GM23338 (cell line): Measurements from ENCODE around the gene SLC28A1. TPM values are rescaled to one million over a fixed set of nuclear protein-coding genes. Genes with fewer than 3 reads are reported as not detected.

Experiments
- ATAC-seq: fragments of 200-7000 bp; cut with Tn5 transposase; 3 replicates; pipeline ENCODE4 v1.9.1; 2020
- DNase-seq: peaks from one replicate; pipeline ENCODE4 v3.0.0-alpha.2; 2015; ENCODE audit warnings: low spot score
- H2AFZ ChIP-seq: fragments of 200-600 bp; sonication (generic); 2 replicates; pipeline ENCODE4 v1.8.0; 2016; ENCODE audit warnings: antibody characterized with exemption, mild to moderate bottlenecking, moderate library complexity
- H3F3A ChIP-seq: fragments of 200-600 bp; sonication (generic); replicated peaks from 2 replicates; pipeline ENCODE4 v1.8.0; 2017; ENCODE audit warnings: antibody characterized with exemption, mixed run types, low read depth
- H3K27ac ChIP-seq: fragments of 200-600 bp; sonication (generic); 2 replicates; pipeline ENCODE4 v1.6.1; 2016; ENCODE audit warnings: low read depth
- H3K27me3 ChIP-seq: fragments of 200-600 bp; sonication (generic); 2 replicates; pipeline ENCODE4 v1.8.0; 2016; ENCODE audit warnings: mild to moderate bottlenecking, mixed run types, moderate library complexity; ENCODE audit not compliant: insufficient read depth
- H3K36me3 ChIP-seq: fragments of 200-600 bp; sonication (generic); 2 replicates; pipeline ENCODE4 v1.8.0; 2016; ENCODE audit warnings: mild to moderate bottlenecking; ENCODE audit not compliant: insufficient read depth
- H3K4me1 ChIP-seq: fragments of 200-600 bp; sonication (generic); 2 replicates; pipeline ENCODE4 v1.8.0; 2016; ENCODE audit warnings: mild to moderate bottlenecking, moderate library complexity; ENCODE audit not compliant: insufficient read depth
- H3K4me2 ChIP-seq: fragments of 200-600 bp; sonication (generic); 2 replicates; pipeline ENCODE4 v1.7.1; 2017; ENCODE audit warnings: mixed run types
- H3K4me3 ChIP-seq: fragments of 200-600 bp; sonication (generic); 2 replicates; pipeline ENCODE4 v1.6.1; 2016; ENCODE audit warnings: mixed run types
- H3K79me2 ChIP-seq: fragments of 200-600 bp; sonication (generic); replicated peaks from 2 replicates; pipeline ENCODE4 v1.8.0; 2017; ENCODE audit warnings: mild to moderate bottlenecking; ENCODE audit not compliant: insufficient read depth
- H3K9me2 ChIP-seq: fragments of 200-600 bp; sonication (generic); 2 replicates; pipeline ENCODE4 v1.8.0; 2017; ENCODE audit not compliant: insufficient read depth
- H4K20me1 ChIP-seq: fragments of 200-600 bp; sonication (generic); replicated peaks from 2 replicates; pipeline ENCODE4 v1.8.0; 2017; ENCODE audit warnings: mild to moderate bottlenecking; ENCODE audit not compliant: insufficient read depth
- H3K27ac Mint-ChIP-seq: 2 replicates; pipeline ENCODE4 v1.8.0; 2020; ENCODE audit warnings: inconsistent platforms, mild to moderate bottlenecking, moderate library complexity, mixed read lengths
- H3K27me3 Mint-ChIP-seq: 3 replicates; pipeline ENCODE4 v1.8.0; 2022; ENCODE audit warnings: low read depth, mild to moderate bottlenecking, moderate library complexity, mixed read lengths, inconsistent platforms; ENCODE audit not compliant: insufficient read depth, poor library complexity
- H3K36me3 Mint-ChIP-seq: 3 replicates; pipeline ENCODE4 v1.8.0; 2021; ENCODE audit warnings: low read depth, mild to moderate bottlenecking, inconsistent platforms, moderate library complexity, mixed read lengths
- H3K4me1 Mint-ChIP-seq: 3 replicates; pipeline ENCODE4 v1.8.0; 2020; ENCODE audit warnings: mild to moderate bottlenecking, inconsistent platforms, mixed read lengths
- H3K4me3 Mint-ChIP-seq: 3 replicates; pipeline ENCODE4 v1.8.0; 2021; ENCODE audit warnings: moderate library complexity, mild to moderate bottlenecking, inconsistent platforms, mixed read lengths
- H3K9me3 Mint-ChIP-seq: 3 replicates; pipeline ENCODE4 v1.8.0; 2020; ENCODE audit warnings: moderate library complexity, mild to moderate bottlenecking, inconsistent platforms, mixed read lengths
- CREB1 ChIP-seq: fragments of 250-450 bp; sonication (Bioruptor Pico); IDR thresholded peaks from 2 replicates; pipeline ENCODE4 v1.5.0; 2020; ENCODE audit warnings: low read depth, mild to moderate bottlenecking, moderate library complexity
- CTCF ChIP-seq, 2 experiments: fragments of 200-600 bp in 1 of 2; sonication (generic) in 1 of 2; conservative IDR thresholded peaks; 2 replicates each; pipeline versions ENCODE4 v1.5.1 to v1.6.1; 2016 to 2017; ENCODE audit warnings: antibody characterized with exemption in 2 of 2, low read depth in 2 of 2, mild to moderate bottlenecking in 2 of 2, moderate library complexity in 1 of 2
- EZH2 ChIP-seq: fragments of 200-600 bp; sonication (generic); IDR thresholded peaks from one replicate; pipeline ENCODE4 v1.8.0; 2017; ENCODE audit warnings: antibody characterized with exemption, mild to moderate bottlenecking, low read depth; ENCODE audit not compliant: unreplicated experiment
- EZH2phosphoT487 ChIP-seq: fragments of 200-600 bp; sonication (generic); IDR thresholded peaks from one replicate; pipeline ENCODE4 v1.8.1; 2018; ENCODE audit warnings: antibody characterized with exemption; ENCODE audit not compliant: unreplicated experiment
- JUNB ChIP-seq: IDR thresholded peaks from one replicate; pipeline ENCODE4 v1.6.1; 2016; ENCODE audit warnings: antibody characterized with exemption; ENCODE audit not compliant: unreplicated experiment
- NANOG ChIP-seq: IDR thresholded peaks from 2 replicates; pipeline ENCODE4 v1.6.1; 2016; ENCODE audit warnings: antibody characterized with exemption, borderline replicate concordance
- POLR2AphosphoS5 ChIP-seq: IDR thresholded peaks from 2 replicates; pipeline ENCODE4 v1.6.1; 2016; ENCODE audit warnings: antibody characterized with exemption, low read depth
- STAT1 ChIP-seq: IDR thresholded peaks from one replicate; pipeline ENCODE4 v1.6.1; 2016; ENCODE audit warnings: antibody characterized with exemption; ENCODE audit not compliant: unreplicated experiment
- ZNF114 ChIP-seq: fragments of 250-450 bp; sonication (Bioruptor Pico); IDR thresholded peaks from 2 replicates; pipeline ENCODE4 v1.5.0; 2020; ENCODE audit warnings: mild to moderate bottlenecking, moderate library complexity
- ZNF331 ChIP-seq: fragments of 250-450 bp; sonication (Bioruptor Pico); IDR thresholded peaks from 2 replicates; pipeline ENCODE4 v1.5.0; 2020; ENCODE audit warnings: low read depth, mild to moderate bottlenecking, moderate library complexity
- polyA plus RNA-seq: library from polyadenylated mRNA; unstranded; fragments of >200 nt; fragmentation: Nextera tagmentation; extraction: Ambion mirVana; gene quantifications from 2 replicates; pipeline ENCODE4 v1.2.1, GENCODE V29; 2016
- total RNA-seq: library from RNA; depleted of rRNA; stranded (reverse); fragments of >200 nt; shearing (Covaris generic); gene quantifications from 2 replicates; pipeline ENCODE4 v1.2.3, GENCODE V29; 2014
- TF ChIP-seq, protein P1 (sequence below): IDR thresholded peaks from 2 replicates; pipeline ENCODE4 v1.6.1; 2016; ENCODE audit warnings: antibody characterized with exemption
- TF ChIP-seq, protein P2 (sequence below): IDR thresholded peaks from one replicate; pipeline ENCODE4 v1.6.1; 2018; ENCODE audit warnings: antibody characterized with exemption; ENCODE audit not compliant: unreplicated experiment
- TF ChIP-seq, protein P3 (sequence below): fragments of 250-450 bp; sonication (Bioruptor Pico); IDR thresholded peaks from 2 replicates; pipeline ENCODE4 v1.5.0; 2020; ENCODE audit warnings: mild to moderate bottlenecking, moderate library complexity

Gene SLC28A1
- total and polyA plus RNA-seq, 2 experiments from 2014 or later = not detected

- DNase-seq = no peak
- no peaks in the 10 kb centered on the region for H3K36me3 Mint-ChIP-seq
- Histone ChIP-seq H3K27ac (no peak overlapping the region), H3K4me1 (peaks cover 2% of the 10 kb centered on the region; the same call in 1 of the 2 replicates), H3K27me3 (no peaks in the 10 kb centered on the region), H3F3A (no peaks in the 10 kb centered on the region), H3K9me2 (no peaks in the 10 kb centered on the region), H3K4me2 (no peak overlapping the region), H2AFZ (no peak overlapping the region), H4K20me1 (no peaks in the 10 kb centered on the region), H3K36me3 (no peaks in the 10 kb centered on the region), H3K79me2 (no peaks in the 10 kb centered on the region), H3K4me3 (no peak overlapping the region)
- H3K27me3 Mint-ChIP-seq = peaks cover 3% of the 10 kb centered on the region
- no peak overlapping the region for H3K4me3 Mint-ChIP-seq
- ATAC-seq = no peak
- H3K9me3 Mint-ChIP-seq = no peaks in the 10 kb centered on the region
- no peak for TF ChIP-seq CREB1 (CRISPR knock-in tag)
- TF ChIP-seq NANOG = no peak
- TF ChIP-seq, protein P1, sequence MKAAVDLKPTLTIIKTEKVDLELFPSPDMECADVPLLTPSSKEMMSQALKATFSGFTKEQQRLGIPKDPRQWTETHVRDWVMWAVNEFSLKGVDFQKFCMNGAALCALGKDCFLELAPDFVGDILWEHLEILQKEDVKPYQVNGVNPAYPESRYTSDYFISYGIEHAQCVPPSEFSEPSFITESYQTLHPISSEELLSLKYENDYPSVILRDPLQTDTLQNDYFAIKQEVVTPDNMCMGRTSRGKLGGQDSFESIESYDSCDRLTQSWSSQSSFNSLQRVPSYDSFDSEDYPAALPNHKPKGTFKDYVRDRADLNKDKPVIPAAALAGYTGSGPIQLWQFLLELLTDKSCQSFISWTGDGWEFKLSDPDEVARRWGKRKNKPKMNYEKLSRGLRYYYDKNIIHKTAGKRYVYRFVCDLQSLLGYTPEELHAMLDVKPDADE = no peak
- TF ChIP-seq, protein P2, sequence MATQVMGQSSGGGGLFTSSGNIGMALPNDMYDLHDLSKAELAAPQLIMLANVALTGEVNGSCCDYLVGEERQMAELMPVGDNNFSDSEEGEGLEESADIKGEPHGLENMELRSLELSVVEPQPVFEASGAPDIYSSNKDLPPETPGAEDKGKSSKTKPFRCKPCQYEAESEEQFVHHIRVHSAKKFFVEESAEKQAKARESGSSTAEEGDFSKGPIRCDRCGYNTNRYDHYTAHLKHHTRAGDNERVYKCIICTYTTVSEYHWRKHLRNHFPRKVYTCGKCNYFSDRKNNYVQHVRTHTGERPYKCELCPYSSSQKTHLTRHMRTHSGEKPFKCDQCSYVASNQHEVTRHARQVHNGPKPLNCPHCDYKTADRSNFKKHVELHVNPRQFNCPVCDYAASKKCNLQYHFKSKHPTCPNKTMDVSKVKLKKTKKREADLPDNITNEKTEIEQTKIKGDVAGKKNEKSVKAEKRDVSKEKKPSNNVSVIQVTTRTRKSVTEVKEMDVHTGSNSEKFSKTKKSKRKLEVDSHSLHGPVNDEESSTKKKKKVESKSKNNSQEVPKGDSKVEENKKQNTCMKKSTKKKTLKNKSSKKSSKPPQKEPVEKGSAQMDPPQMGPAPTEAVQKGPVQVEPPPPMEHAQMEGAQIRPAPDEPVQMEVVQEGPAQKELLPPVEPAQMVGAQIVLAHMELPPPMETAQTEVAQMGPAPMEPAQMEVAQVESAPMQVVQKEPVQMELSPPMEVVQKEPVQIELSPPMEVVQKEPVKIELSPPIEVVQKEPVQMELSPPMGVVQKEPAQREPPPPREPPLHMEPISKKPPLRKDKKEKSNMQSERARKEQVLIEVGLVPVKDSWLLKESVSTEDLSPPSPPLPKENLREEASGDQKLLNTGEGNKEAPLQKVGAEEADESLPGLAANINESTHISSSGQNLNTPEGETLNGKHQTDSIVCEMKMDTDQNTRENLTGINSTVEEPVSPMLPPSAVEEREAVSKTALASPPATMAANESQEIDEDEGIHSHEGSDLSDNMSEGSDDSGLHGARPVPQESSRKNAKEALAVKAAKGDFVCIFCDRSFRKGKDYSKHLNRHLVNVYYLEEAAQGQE = no peak
- TF ChIP-seq EZH2phosphoT487 = no peak
- TF ChIP-seq JUNB = no peak
- TF ChIP-seq STAT1 = no peak
- TF ChIP-seq, protein P3, sequence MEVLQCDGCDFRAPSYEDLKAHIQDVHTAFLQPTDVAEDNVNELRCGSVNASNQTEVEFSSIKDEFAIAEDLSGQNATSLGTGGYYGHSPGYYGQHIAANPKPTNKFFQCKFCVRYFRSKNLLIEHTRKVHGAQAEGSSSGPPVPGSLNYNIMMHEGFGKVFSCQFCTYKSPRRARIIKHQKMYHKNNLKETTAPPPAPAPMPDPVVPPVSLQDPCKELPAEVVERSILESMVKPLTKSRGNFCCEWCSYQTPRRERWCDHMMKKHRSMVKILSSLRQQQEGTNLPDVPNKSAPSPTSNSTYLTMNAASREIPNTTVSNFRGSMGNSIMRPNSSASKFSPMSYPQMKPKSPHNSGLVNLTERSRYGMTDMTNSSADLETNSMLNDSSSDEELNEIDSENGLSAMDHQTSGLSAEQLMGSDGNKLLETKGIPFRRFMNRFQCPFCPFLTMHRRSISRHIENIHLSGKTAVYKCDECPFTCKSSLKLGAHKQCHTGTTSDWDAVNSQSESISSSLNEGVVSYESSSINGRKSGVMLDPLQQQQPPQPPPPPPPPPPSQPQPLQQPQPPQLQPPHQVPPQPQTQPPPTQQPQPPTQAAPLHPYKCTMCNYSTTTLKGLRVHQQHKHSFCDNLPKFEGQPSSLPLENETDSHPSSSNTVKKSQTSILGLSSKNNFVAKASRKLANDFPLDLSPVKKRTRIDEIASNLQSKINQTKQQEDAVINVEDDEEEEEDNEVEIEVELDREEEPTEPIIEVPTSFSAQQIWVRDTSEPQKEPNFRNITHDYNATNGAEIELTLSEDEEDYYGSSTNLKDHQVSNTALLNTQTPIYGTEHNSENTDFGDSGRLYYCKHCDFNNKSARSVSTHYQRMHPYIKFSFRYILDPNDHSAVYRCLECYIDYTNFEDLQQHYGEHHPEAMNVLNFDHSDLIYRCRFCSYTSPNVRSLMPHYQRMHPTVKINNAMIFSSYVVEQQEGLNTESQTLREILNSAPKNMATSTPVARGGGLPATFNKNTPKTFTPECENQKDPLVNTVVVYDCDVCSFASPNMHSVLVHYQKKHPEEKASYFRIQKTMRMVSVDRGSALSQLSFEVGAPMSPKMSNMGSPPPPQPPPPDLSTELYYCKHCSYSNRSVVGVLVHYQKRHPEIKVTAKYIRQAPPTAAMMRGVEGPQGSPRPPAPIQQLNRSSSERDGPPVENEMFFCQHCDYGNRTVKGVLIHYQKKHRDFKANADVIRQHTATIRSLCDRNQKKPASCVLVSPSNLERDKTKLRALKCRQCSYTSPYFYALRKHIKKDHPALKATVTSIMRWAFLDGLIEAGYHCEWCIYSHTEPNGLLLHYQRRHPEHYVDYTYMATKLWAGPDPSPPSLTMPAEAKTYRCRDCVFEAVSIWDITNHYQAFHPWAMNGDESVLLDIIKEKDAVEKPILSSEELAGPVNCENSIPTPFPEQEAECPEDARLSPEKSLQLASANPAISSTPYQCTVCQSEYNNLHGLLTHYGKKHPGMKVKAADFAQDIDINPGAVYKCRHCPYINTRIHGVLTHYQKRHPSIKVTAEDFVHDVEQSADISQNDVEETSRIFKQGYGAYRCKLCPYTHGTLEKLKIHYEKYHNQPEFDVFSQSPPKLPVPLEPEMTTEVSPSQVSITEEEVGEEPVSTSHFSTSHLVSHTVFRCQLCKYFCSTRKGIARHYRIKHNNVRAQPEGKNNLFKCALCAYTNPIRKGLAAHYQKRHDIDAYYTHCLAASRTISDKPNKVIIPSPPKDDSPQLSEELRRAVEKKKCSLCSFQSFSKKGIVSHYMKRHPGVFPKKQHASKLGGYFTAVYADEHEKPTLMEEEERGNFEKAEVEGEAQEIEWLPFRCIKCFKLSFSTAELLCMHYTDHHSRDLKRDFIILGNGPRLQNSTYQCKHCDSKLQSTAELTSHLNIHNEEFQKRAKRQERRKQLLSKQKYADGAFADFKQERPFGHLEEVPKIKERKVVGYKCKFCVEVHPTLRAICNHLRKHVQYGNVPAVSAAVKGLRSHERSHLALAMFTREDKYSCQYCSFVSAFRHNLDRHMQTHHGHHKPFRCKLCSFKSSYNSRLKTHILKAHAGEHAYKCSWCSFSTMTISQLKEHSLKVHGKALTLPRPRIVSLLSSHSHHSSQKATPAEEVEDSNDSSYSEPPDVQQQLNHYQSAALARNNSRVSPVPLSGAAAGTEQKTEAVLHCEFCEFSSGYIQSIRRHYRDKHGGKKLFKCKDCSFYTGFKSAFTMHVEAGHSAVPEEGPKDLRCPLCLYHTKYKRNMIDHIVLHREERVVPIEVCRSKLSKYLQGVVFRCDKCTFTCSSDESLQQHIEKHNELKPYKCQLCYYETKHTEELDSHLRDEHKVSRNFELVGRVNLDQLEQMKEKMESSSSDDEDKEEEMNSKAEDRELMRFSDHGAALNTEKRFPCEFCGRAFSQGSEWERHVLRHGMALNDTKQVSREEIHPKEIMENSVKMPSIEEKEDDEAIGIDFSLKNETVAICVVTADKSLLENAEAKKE (CRISPR knock-in tag) = no peak
- TF ChIP-seq ZNF114 (CRISPR knock-in tag) = no peak
- no peak for TF ChIP-seq POLR2AphosphoS5
- no peak for TF ChIP-seq EZH2
- no peak for TF ChIP-seq CTCF (conservative IDR thresholded peaks at IDR 0.05; ENCODE audit: low read depth in 2 of 2)
- no peak for TF ChIP-seq ZNF331 (CRISPR knock-in tag)
- H3K4me1 Mint-ChIP-seq = peaks cover 11% of the 10 kb centered on the region; the same call in 2 of the 3 replicates
- H3K27ac Mint-ChIP-seq = no peak overlapping the region
Measured at GRCh38 chr15:84950570-84951111, 66.2 kb downstream of the SLC28A1 start.
